ENCODE measurements around the gene MFSD12. TPM values are rescaled to one million over a fixed set of nuclear protein-coding genes. Genes with fewer than 3 reads are reported as not detected.

MFSD12 gene
- total and polyA plus RNA-seq, 8 donors, result 32.2 to 90.2 (median 46.7) TPM

DNA sequence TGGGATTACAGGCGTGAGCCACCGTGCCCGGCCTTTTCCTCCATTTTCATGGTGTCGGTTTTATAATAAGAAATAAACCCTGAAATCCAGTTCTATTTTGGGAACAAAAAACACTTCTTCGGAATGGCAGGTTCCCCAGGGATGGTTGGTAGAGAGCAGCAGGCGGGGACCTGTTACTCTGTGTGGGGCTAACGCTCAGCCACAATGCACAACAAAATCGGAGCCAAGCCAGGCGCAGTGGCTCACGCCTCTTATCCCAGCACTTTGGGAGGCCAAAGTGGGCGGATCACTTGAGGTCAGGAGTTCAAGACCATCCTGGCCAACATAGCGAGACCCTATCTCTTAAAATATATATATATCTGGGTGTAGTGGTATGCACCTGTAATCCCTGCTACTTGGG lies 43.6 kb upstream of the MFSD12 start:
- no peak overlapping the region for H3K27ac ChIP-seq
- peaks cover 0 to 20% of the 10 kb centered on the region in 2 donors for H3K27me3 ChIP-seq
- TF ChIP-seq, protein P1, sequence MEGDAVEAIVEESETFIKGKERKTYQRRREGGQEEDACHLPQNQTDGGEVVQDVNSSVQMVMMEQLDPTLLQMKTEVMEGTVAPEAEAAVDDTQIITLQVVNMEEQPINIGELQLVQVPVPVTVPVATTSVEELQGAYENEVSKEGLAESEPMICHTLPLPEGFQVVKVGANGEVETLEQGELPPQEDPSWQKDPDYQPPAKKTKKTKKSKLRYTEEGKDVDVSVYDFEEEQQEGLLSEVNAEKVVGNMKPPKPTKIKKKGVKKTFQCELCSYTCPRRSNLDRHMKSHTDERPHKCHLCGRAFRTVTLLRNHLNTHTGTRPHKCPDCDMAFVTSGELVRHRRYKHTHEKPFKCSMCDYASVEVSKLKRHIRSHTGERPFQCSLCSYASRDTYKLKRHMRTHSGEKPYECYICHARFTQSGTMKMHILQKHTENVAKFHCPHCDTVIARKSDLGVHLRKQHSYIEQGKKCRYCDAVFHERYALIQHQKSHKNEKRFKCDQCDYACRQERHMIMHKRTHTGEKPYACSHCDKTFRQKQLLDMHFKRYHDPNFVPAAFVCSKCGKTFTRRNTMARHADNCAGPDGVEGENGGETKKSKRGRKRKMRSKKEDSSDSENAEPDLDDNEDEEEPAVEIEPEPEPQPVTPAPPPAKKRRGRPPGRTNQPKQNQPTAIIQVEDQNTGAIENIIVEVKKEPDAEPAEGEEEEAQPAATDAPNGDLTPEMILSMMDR (IDR thresholded peaks at IDR 0.05), result no peak
- H3K4me1 ChIP-seq, result peaks cover 3 to 20% of the 10 kb centered on the region in 2 donors
- DNase-seq, result no peak
- H3K4me3 ChIP-seq, result no peak overlapping the region
- no peak for ATAC-seq
- intact Hi-C loops (cut with DNase I), result no loop called here
- H3K36me3 ChIP-seq, result no peaks in the 10 kb centered on the region
- no peaks in the 10 kb centered on the region for H3K9me3 ChIP-seq

- ATAC-seq (no peak), DNase-seq (no peak)
- Histone ChIP-seq H3K27me3 (peaks cover 0 to 8% of the 10 kb centered on the region in 2 donors), H3K36me3 (no peaks in the 10 kb centered on the region), H3K4me3 (no peak overlapping the region), H3K9me3 (no peaks in the 10 kb centered on the region), H3K27ac (no peak overlapping the region), H3K4me1 (peaks cover 3 to 15% of the 10 kb centered on the region in 2 donors)
- intact Hi-C loops (cut with DNase I), result no loop called here
- TF ChIP-seq, protein P1 (IDR thresholded peaks at IDR 0.05), result no peak
Observed at GRCh38 chr19:3599776-3600187, 42.4 kb upstream of the MFSD12 start.

DNA sequence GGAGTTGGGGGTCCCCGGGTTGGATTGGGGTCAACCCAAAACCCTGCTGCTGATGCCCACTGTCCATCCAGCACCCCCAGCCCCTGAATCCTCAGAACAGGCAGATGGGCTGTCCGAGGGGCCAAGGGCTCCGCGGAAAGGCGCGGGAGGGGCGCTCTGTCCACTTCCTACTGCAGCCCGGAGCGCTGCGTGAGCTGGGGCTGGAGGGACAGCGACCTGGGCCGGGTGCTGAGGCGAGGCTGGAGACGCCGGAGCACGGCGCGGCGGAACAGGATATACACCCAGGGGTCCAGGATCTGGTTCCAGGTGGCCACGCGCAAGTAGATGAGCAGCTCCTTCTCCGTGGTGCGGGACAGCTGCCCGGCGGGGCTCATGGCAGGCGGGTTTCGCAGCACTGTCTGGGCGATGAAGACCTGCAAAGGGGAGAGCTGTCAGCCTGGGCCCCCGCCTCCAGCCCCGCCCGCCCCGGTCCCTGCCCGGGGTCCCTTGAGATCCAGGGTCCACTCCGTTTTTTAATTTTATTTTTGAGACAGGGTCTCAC lies 38.2 kb upstream of the MFSD12 start:
- H3K4me1 ChIP-seq, result no peaks in the 10 kb centered on the region
- no peaks in the 10 kb centered on the region for H3K27me3 ChIP-seq
- ATAC-seq (no peak), DNase-seq (no peak)
- H3K27ac ChIP-seq, result no peak overlapping the region
- H3K9me3 ChIP-seq, result no peaks in the 10 kb centered on the region
- intact Hi-C loops (cut with DNase I), result no loop called here
- no peak overlapping the region for H3K4me3 ChIP-seq
- TF ChIP-seq, protein P1 (IDR thresholded peaks at IDR 0.05), result no peak
- no peaks in the 10 kb centered on the region for H3K36me3 ChIP-seq

DNA sequence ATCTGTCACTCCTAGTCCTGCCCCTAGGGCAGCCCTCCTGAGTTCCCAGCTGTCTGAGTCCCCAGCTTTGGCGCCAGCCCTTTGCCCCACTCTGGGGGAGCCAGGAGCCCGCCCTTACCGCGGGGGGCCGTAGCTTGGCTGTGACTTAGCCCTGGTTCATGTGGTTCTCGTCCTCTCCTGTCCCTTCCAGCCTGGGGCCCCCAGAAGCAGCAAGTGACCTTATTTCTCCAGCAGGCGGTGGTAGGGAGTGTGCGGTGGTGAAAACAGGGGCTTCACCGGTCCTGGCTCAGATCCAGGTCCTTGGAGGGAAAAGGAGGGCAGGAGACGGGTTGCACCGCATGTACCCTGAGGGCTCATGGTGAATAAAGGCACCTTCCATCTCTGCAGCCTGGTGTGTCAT lies 35.8 kb upstream of the MFSD12 start:
- Histone ChIP-seq H3K4me3 (no peak overlapping the region), H3K36me3 (no peaks in the 10 kb centered on the region), H3K27me3 (no peaks in the 10 kb centered on the region), H3K4me1 (no peaks in the 10 kb centered on the region), H3K9me3 (no peaks in the 10 kb centered on the region), H3K27ac (no peak overlapping the region)
- TF ChIP-seq, protein P1 (IDR thresholded peaks at IDR 0.05), result no peak
- intact Hi-C loops (cut with DNase I), result no loop called here
- no peak for DNase-seq
- no peak for ATAC-seq

- DNase-seq (no peak), ATAC-seq (no peak)
- Histone ChIP-seq H3K36me3 (no peaks in the 10 kb centered on the region), H3K27ac (no peak overlapping the region), H3K9me3 (no peaks in the 10 kb centered on the region), H3K4me3 (no peak overlapping the region), H3K4me1 (no peaks in the 10 kb centered on the region), H3K27me3 (peaks cover 0 to under 1% of the 10 kb centered on the region in 2 donors)
- intact Hi-C loops (cut with DNase I), result no loop called here
- TF ChIP-seq, protein P1 (IDR thresholded peaks at IDR 0.05), result no peak
Observed at GRCh38 chr19:3591876-3592613, 34.7 kb upstream of the MFSD12 start.

Measured in left lung (tissue), 10 donors.